HG02571 (cell line): ENCODE data around the gene RARA.
A peak's percentile ranks its signal among the peaks of the same experiment; 100 is the strongest.

Experiments used
- ATAC-seq: cut with Tn5 transposase; IDR thresholded peaks from one replicate; pipeline ENCODE4 v1.9.1; 2021; ENCODE audit warnings: mild to moderate bottlenecking, moderate library complexity; ENCODE audit not compliant: unreplicated experiment

RARA gene

GRCh38 chr17:40315678-40316570, 6.9 kb downstream of the RARA start:
- no peak for ATAC-seq

- ATAC-seq: no peak
Observed at GRCh38 chr17:40316571-40317344, 7.8 kb downstream of the RARA start.

GRCh38 chr17:40317345-40317873, 8.4 kb downstream of the RARA start:
- no peak for ATAC-seq

- peak; percentile 56 for ATAC-seq
Observed at GRCh38 chr17:40317880-40318829, 9.2 kb downstream of the RARA start.

- no peak for ATAC-seq
Observed at GRCh38 chr17:40318830-40319391, 9.9 kb downstream of the RARA start.

GRCh38 chr17:40319651-40320540, 10.9 kb downstream of the RARA start:
- ATAC-seq: no peak

DNA sequence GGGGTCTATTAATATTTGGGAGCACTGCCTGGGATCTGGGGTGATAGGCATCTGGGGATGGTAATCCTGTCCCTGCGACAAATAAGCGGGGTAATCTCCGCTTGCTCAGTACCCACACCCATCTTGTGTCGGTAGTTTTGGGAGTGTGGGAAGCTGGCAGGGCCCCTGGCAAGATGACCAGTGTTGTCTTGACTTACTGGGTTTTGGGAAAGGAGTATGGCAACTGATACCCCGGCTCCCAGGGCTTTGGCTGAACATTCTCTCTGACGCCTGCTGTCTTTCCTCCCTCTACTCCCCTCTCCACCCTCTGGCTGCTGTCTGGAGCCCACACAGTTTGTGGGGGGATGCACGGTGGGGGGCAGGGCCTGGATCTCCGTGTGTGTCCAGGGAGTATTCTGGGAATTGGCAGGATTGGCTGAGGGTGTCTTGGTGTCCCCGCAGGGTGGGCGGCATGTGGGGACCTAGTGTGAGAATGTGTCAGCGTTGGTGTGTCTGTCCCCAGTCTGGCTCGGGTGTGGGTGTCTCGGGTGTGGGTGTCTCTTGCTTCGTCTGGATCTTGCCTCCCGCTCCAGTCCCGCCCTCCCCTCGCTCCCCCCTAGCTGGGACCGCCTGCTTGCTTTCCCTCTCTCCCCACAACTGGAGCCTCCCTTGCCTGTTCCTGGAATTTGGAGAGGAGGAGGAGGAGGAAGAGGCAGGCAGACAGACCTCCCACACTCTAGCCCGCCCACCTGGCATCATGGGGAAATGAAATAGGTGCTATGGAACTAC, 12.0 kb downstream of the RARA start:
- no peak for ATAC-seq

GRCh38 chr17:40321524-40321929, 12.5 kb downstream of the RARA start:
- no peak for ATAC-seq

DNA sequence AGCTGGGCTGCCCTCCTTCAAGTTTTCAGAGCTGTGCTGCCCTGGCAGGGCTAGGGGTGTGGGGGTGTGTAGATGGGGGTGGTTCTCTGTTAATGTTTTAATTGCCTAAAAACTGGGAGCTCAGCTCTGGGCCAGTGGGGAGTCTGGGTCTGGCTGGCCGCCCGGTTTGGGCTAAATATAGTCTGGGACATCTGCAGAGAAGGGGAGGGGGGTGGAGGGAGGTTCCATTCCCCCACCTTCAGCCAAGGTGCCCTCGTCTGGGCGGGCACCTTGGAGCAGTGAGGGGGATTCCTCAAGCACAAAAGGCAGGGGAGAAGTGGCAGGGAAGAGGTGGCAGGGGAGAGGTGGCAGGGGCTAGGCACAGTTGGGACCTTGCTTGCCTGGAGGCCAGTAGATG, 13.0 kb downstream of the RARA start:
- no peak for ATAC-seq

GRCh38 chr17:40322358-40323315, 13.7 kb downstream of the RARA start:
- peak; percentile 35 for ATAC-seq

- ATAC-seq: no peak
Observed at GRCh38 chr17:40323391-40324381, 14.7 kb downstream of the RARA start.

GRCh38 chr17:40325156-40326013, 16.4 kb downstream of the RARA start:
- no peak for ATAC-seq

- ATAC-seq: no peak
Observed at GRCh38 chr17:40326014-40326831, 17.2 kb downstream of the RARA start.

DNA sequence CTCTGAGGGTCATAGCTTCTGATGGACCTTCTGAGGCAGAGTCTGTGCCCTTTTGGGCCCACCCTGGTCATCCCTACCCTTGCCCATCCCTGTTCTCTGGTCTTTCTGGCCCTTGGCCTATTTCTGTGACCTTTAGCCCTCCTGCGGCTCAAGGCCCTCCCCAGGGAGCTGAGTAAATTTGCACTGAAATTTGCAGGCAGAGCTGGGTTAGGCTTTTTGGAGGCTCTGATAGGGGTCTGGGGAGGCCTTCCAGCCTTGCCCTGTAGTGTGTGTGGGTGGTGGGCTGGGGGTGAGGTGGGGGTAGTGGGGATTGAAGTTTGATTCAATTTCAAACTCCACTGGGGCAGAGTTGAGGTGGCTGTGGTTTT, 17.8 kb downstream of the RARA start:
- ATAC-seq: no peak
